Measurements from ENCODE around the gene RPLP2. TPM values are rescaled to one million over a fixed set of nuclear protein-coding genes. Genes with fewer than 3 reads are reported as not detected.

RPLP2 gene
- polyA plus RNA-seq, 4 donors, result 1,144 to 2,714 (median 1,335) TPM

- FAIRE-seq, result no peak
- no peaks in the 10 kb centered on the region for H3K9me3 ChIP-seq (ENCODE audit: control insufficient read depth in 2 of 2, insufficient read depth in 1 of 2, low read depth in 1 of 2, low read length in 1 of 2)
Measured at GRCh38 chr11:776263-776560, 33.6 kb upstream of the RPLP2 start.

GRCh38 chr11:776561-777287, 33.0 kb upstream of the RPLP2 start:
- FAIRE-seq, result no peak
- no peaks in the 10 kb centered on the region for H3K9me3 ChIP-seq (ENCODE audit: control insufficient read depth in 2 of 2, insufficient read depth in 1 of 2, low read depth in 1 of 2, low read length in 1 of 2)
- peaks cover 0 to 69% (median 8%) of the 10 kb centered on the region in 3 donors for H3K36me3 ChIP-seq (ENCODE audit: control insufficient read depth in 3 of 3, insufficient read depth in 2 of 3, low read depth in 1 of 3, low read length in 3 of 3)
- H3K4me3 ChIP-seq (ENCODE audit: low read depth in 1 of 3, low read length in 3 of 3), result peak overlapping the region; percentile 61 to 92 (median 76)
- H3K27ac ChIP-seq (ENCODE audit: low read depth in 1 of 3, low read length in 2 of 3), result peak overlapping the region in 2 of 3 donors; percentile 70 to 87
- peaks cover 2 to 29% (median 6%) of the 10 kb centered on the region in 3 donors for H3K4me1 ChIP-seq (ENCODE audit: control insufficient read depth in 3 of 3, insufficient read depth in 2 of 3, low read depth in 1 of 3, low read length in 2 of 3)
- WGBS, 3 donors, result 0 to 1% (median 0%) methylated on average over 44 to 65 of the region's 65 CpGs
- peak; percentile 22 to 63 for DNase-seq
- no peaks in the 10 kb centered on the region for H3K27me3 ChIP-seq (ENCODE audit: control insufficient read depth in 3 of 3, insufficient read depth in 3 of 3, low read length in 3 of 3)

More at GRCh38 chr11:776263-776560, 33.6 kb upstream of the RPLP2 start:
- peaks cover 2 to 29% (median 6%) of the 10 kb centered on the region in 3 donors for H3K4me1 ChIP-seq (ENCODE audit: control insufficient read depth in 3 of 3, insufficient read depth in 2 of 3, low read depth in 1 of 3, low read length in 2 of 3)
- H3K36me3 ChIP-seq (ENCODE audit: control insufficient read depth in 3 of 3, insufficient read depth in 2 of 3, low read depth in 1 of 3, low read length in 3 of 3), result peaks cover 0 to 71% (median 8%) of the 10 kb centered on the region in 3 donors
- 29 to 37% (median 33%) methylated on average over 11 of the region's 11 CpGs for WGBS, 3 donors
- peak overlapping the region in 2 of 3 donors; percentile 76 to 92 for H3K4me3 ChIP-seq (ENCODE audit: low read depth in 1 of 3, low read length in 3 of 3)
- DNase-seq, result no peak
- H3K27me3 ChIP-seq (ENCODE audit: control insufficient read depth in 3 of 3, insufficient read depth in 3 of 3, low read length in 3 of 3), result no peaks in the 10 kb centered on the region
- no peak overlapping the region for H3K27ac ChIP-seq (ENCODE audit: low read depth in 1 of 3, low read length in 2 of 3)

DNA sequence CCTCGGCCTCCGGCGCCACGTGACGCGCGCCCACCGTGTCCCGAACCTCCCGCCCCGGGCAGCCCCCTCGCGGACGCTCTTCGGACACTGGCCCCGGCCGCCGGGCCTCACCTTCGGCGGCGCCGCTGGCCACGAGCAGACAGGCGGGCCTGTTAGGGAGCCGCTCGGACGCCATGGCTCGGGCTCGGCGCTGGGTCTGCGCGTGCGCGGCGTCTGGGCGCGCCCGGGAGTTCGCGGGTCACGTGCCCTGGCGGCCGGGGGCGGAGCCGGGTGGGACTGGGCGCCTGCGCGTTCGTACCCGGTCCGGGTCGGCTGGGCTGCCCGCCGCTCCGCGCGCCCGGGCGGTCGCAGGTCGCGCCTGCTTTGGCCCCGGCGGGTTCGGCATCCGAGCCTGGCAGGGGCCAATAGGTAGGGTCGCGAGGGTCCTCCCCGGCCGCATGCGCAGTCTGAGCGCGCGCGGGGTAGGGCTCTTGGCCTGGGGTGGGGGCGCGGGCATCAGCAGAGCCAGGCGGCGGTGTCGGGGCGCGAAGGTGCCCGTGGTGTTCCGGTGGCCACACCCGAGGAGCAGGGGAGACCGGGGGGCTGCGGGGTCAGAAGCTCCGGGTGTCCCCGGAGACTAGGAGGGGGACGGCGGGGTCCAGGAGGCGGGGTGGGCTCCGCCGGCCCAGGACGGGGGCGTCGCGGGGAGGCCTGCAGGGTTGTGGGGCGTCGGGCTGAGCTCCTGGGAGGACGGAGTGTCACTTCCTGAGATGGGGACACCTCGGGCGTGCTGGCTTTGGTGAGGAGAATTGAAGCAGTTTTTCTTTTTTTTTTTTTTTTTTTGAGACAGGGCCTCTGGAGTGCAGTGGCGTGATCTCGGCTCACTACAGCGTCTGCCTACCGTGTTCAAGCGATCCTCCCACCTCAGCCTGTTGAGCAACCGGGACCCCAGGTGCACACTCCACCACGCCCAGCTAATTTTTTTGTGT, 32.2 kb upstream of the RPLP2 start, which contains the start of gene GATD1:
Gene GATD1, minus strand, starts transcription at position 200 of the 968 bp plus-strand sequence. Its CDS starts 25 bp downstream, at position 175.
- peak within 1 kb of the TSS; percentile 61 to 92 (median 76) for H3K4me3 ChIP-seq (ENCODE audit: low read depth in 1 of 3, low read length in 3 of 3)
- 1% methylated on average over 74 to 110 of the region's 110 CpGs for WGBS, 3 donors
- peaks cover 0 to 66% (median 5%) of the 10 kb centered on the region in 3 donors for H3K36me3 ChIP-seq (ENCODE audit: control insufficient read depth in 3 of 3, insufficient read depth in 2 of 3, low read depth in 1 of 3, low read length in 3 of 3)
- peak; percentile 89 to 97 for DNase-seq
- no peaks in the 10 kb centered on the region for H3K27me3 ChIP-seq (ENCODE audit: control insufficient read depth in 3 of 3, insufficient read depth in 3 of 3, low read length in 3 of 3)
- H3K9me3 ChIP-seq (ENCODE audit: control insufficient read depth in 2 of 2, insufficient read depth in 1 of 2, low read depth in 1 of 2, low read length in 1 of 2), result no peaks in the 10 kb centered on the region
- peak within 1 kb of the TSS; percentile 70 to 87 (median 73) for H3K27ac ChIP-seq (ENCODE audit: low read depth in 1 of 3, low read length in 2 of 3)
- peaks cover 2 to 29% (median 6%) of the 10 kb centered on the region in 3 donors for H3K4me1 ChIP-seq (ENCODE audit: control insufficient read depth in 3 of 3, insufficient read depth in 2 of 3, low read depth in 1 of 3, low read length in 2 of 3)
- FAIRE-seq, result no peak

DNA sequence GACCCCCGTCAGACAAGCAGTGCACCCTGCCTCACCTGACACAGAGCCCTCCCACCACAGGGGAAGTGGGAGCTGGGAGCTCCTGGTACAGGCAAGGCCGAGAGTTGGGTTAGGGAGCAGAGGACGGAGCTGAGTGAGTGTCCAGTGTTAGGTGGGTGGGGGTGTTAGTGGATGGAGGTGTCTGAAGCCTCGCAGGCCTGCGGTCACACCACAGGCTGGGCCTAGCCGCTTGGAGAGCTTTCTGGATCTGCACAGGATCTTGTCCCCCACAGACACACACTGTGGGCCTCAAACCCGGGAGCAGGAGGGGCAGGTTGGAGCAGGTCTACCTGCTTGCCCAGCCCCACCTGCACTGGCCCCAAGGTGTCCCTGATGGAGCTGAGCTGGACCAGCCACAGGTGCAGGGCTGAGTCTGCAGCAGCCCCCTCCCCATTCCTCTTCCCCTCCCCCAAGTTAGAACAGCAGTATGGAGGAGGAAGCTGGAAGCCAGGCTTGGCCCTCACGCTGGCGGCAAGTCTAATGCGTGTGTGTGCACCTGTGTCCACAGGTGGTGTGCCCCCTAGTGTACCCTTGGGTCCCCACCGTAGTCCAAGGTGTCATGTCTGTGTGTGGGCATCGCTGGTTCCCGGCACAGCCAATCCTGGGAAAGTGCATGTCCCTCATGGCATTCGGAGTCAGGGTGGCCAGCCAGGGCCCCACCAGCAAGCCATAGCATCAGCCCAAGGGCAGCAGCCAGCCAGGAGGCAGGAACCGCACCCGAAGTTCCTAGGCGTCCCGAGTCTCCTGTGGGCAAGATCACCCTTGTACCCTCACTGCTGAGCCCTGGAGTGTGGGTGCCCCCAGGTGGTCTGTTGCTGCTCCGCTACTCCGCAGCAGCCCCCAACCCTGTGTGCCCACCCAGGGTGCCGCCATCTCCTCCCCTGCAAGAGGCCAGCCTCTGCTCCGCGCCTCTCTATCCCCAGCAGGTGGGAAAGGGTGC, 30.5 kb upstream of the RPLP2 start:
- Histone ChIP-seq H3K4me1 (ENCODE audit: control insufficient read depth in 3 of 3, insufficient read depth in 2 of 3, low read depth in 1 of 3, low read length in 2 of 3) (peaks cover 2 to 38% (median 6%) of the 10 kb centered on the region in 3 donors), H3K4me3 (ENCODE audit: low read depth in 1 of 3, low read length in 3 of 3) (no peak overlapping the region), H3K27me3 (ENCODE audit: control insufficient read depth in 3 of 3, insufficient read depth in 3 of 3, low read length in 3 of 3) (no peaks in the 10 kb centered on the region), H3K9me3 (ENCODE audit: control insufficient read depth in 2 of 2, insufficient read depth in 1 of 2, low read depth in 1 of 2, low read length in 1 of 2) (no peaks in the 10 kb centered on the region), H3K27ac (ENCODE audit: low read depth in 1 of 3, low read length in 2 of 3) (no peak overlapping the region), H3K36me3 (ENCODE audit: control insufficient read depth in 3 of 3, insufficient read depth in 2 of 3, low read depth in 1 of 3, low read length in 3 of 3) (peaks cover 0 to 52% (median 0%) of the 10 kb centered on the region in 3 donors)
- WGBS, 3 donors, result 86 to 92% (median 88%) methylated on average over 22 to 23 of the region's 23 CpGs
- DNase-seq (no peak), FAIRE-seq (no peak)

GRCh38 chr11:779955-780532, 29.7 kb upstream of the RPLP2 start:
- peaks cover 2 to 38% (median 6%) of the 10 kb centered on the region in 3 donors for H3K4me1 ChIP-seq (ENCODE audit: control insufficient read depth in 3 of 3, insufficient read depth in 2 of 3, low read depth in 1 of 3, low read length in 2 of 3)
- DNase-seq (no peak), FAIRE-seq (no peak)
- H3K36me3 ChIP-seq (ENCODE audit: control insufficient read depth in 3 of 3, insufficient read depth in 2 of 3, low read depth in 1 of 3, low read length in 3 of 3), result peaks cover 0 to 46% (median 0%) of the 10 kb centered on the region in 3 donors
- H3K9me3 ChIP-seq (ENCODE audit: control insufficient read depth in 2 of 2, insufficient read depth in 1 of 2, low read depth in 1 of 2, low read length in 1 of 2), result no peaks in the 10 kb centered on the region
- H3K27me3 ChIP-seq (ENCODE audit: control insufficient read depth in 3 of 3, insufficient read depth in 3 of 3, low read length in 3 of 3), result no peaks in the 10 kb centered on the region
- 95 to 96% (median 95%) methylated on average over 16 of the region's 16 CpGs for WGBS, 3 donors
- H3K4me3 ChIP-seq (ENCODE audit: low read depth in 1 of 3, low read length in 3 of 3), result no peak overlapping the region
- H3K27ac ChIP-seq (ENCODE audit: low read depth in 1 of 3, low read length in 2 of 3), result no peak overlapping the region

DNA sequence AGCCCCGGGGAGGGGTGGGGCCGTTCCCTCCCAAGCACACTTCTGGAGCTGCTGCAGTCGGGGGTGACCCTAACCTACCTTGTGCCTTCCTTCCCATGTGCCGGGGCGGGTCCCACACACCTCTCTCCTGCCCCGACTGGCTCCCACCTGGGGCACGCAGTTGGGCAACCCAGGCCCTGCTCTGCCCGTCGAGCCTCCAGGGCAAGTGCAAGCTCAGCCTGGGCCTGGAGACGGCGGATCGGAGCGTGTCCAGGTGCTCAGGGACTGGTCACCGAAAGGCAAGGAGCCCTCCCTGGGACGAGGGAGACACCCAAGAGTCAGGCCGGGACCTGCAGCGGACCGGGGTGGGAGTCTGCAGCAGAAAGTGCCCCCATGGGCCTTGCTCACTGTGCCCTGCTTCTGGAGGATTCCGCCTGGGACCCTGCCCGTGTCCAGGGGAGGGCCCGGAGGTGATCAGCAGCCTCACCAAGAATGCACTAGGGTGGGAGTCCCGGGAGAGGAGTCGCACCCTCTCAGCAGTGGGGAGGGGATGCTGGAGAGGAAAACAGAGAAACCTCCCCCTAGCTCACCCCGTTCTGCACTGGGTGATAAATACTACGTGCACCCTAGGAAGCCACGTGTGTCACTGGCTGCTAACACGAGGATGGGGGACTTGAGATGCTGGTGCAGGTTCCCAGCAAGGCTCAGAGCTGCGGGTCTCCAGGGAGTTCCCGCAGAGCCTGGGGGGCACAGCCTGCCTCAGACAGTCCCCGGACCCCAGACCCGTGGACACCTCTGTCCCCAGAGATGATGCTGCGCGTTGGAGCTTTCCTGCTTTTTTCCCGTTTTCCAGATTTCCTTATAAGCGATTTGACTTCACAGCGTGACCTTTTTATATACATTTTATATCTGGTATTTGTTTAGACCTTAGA, 27.2 kb upstream of the RPLP2 start:
- peaks cover 0 to 47% (median 0%) of the 10 kb centered on the region in 3 donors for H3K36me3 ChIP-seq (ENCODE audit: control insufficient read depth in 3 of 3, insufficient read depth in 2 of 3, low read depth in 1 of 3, low read length in 3 of 3)
- H3K4me3 ChIP-seq (ENCODE audit: low read depth in 1 of 3, low read length in 3 of 3), result no peak overlapping the region
- WGBS, 3 donors, result 61 to 75% (median 73%) methylated on average over 34 to 36 of the region's 36 CpGs
- H3K4me1 ChIP-seq (ENCODE audit: control insufficient read depth in 3 of 3, insufficient read depth in 2 of 3, low read depth in 1 of 3, low read length in 2 of 3), result peaks cover 0 to 24% (median 3%) of the 10 kb centered on the region in 3 donors
- FAIRE-seq (no peak), DNase-seq (no peak)
- no peaks in the 10 kb centered on the region for H3K9me3 ChIP-seq (ENCODE audit: control insufficient read depth in 2 of 2, insufficient read depth in 1 of 2, low read depth in 1 of 2, low read length in 1 of 2)
- H3K27me3 ChIP-seq (ENCODE audit: control insufficient read depth in 3 of 3, insufficient read depth in 3 of 3, low read length in 3 of 3), result no peaks in the 10 kb centered on the region
- no peak overlapping the region for H3K27ac ChIP-seq (ENCODE audit: low read depth in 1 of 3, low read length in 2 of 3)

GRCh38 chr11:783581-784015, 26.2 kb upstream of the RPLP2 start:
- Histone ChIP-seq H3K27ac (ENCODE audit: low read depth in 1 of 3, low read length in 2 of 3) (peak overlapping the region in 1 of 3 donors; percentile 3), H3K27me3 (ENCODE audit: control insufficient read depth in 3 of 3, insufficient read depth in 3 of 3, low read length in 3 of 3) (peaks cover 0 to 5% (median 0%) of the 10 kb centered on the region in 3 donors), H3K36me3 (ENCODE audit: control insufficient read depth in 3 of 3, insufficient read depth in 2 of 3, low read depth in 1 of 3, low read length in 3 of 3) (peaks cover 0 to 45% (median 0%) of the 10 kb centered on the region in 3 donors), H3K9me3 (ENCODE audit: control insufficient read depth in 2 of 2, insufficient read depth in 1 of 2, low read depth in 1 of 2, low read length in 1 of 2) (no peaks in the 10 kb centered on the region), H3K4me3 (ENCODE audit: low read depth in 1 of 3, low read length in 3 of 3) (no peak overlapping the region), H3K4me1 (ENCODE audit: control insufficient read depth in 3 of 3, insufficient read depth in 2 of 3, low read depth in 1 of 3, low read length in 2 of 3) (peaks cover 0 to 20% (median 0%) of the 10 kb centered on the region in 3 donors)
- peak; percentile 91 to 93 for DNase-seq
- no peak for FAIRE-seq
- WGBS, 3 donors, result 7 to 26% (median 20%) methylated on average over 24 of the region's 24 CpGs
